Duodenal mucosa (tissue), 2 donors: Measurements from ENCODE around the gene DLG2.

ENCODE experiments used
- H3K27ac ChIP-seq: one replicate; pipeline ENCODE4 v1.7.0; 2013; ENCODE audit warnings: low read depth, low read length
- H3K27me3 ChIP-seq, 2 donors: one replicate each; pipeline ENCODE4 v1.7.0; 2013; ENCODE audit warnings: low read length in 2 of 2, control low read depth in 1 of 2; ENCODE audit not compliant: insufficient read depth in 2 of 2, control insufficient read depth in 1 of 2
- H3K36me3 ChIP-seq, 2 donors: one replicate each; pipeline ENCODE4 v1.7.0; 2013; ENCODE audit warnings: low read length in 2 of 2, control low read depth in 1 of 2; ENCODE audit not compliant: insufficient read depth in 2 of 2, control insufficient read depth in 1 of 2
- H3K4me1 ChIP-seq, 2 donors: one replicate each; pipeline ENCODE4 v1.7.0; 2013; ENCODE audit warnings: low read length in 2 of 2, control low read depth in 1 of 2; ENCODE audit not compliant: insufficient read depth in 2 of 2, control insufficient read depth in 1 of 2
- H3K4me3 ChIP-seq, 2 donors: one replicate each; pipeline ENCODE4 v1.7.0; 2013; ENCODE audit warnings: low read length in 2 of 2, low read depth in 1 of 2
- H3K9ac ChIP-seq, 2 donors: one replicate each; pipeline ENCODE4 v1.7.0; 2013; ENCODE audit warnings: low read length in 2 of 2, low read depth in 1 of 2
- H3K9me3 ChIP-seq, 2 donors: one replicate each; pipeline ENCODE4 v1.7.0; 2013; ENCODE audit warnings: low read length in 2 of 2, control low read depth in 1 of 2; ENCODE audit not compliant: control insufficient read depth in 1 of 2

Gene DLG2

GRCh38 chr11:84573868-84574267, 1053.3 kb downstream of the DLG2 start:
- H3K27ac ChIP-seq = no peak overlapping the region
- H3K9ac ChIP-seq = no peak overlapping the region
- no peaks in the 10 kb centered on the region for H3K27me3 ChIP-seq
- H3K4me3 ChIP-seq = no peak overlapping the region
- H3K4me1 ChIP-seq = no peaks in the 10 kb centered on the region
- H3K9me3 ChIP-seq = no peaks in the 10 kb centered on the region
- no peaks in the 10 kb centered on the region for H3K36me3 ChIP-seq

- no peaks in the 10 kb centered on the region for H3K27me3 ChIP-seq
- no peak overlapping the region for H3K4me3 ChIP-seq
- H3K9me3 ChIP-seq = no peaks in the 10 kb centered on the region
- no peak overlapping the region for H3K9ac ChIP-seq
- H3K27ac ChIP-seq = no peak overlapping the region
- no peaks in the 10 kb centered on the region for H3K4me1 ChIP-seq
- no peaks in the 10 kb centered on the region for H3K36me3 ChIP-seq
Observed at GRCh38 chr11:84566671-84567070, 1060.5 kb downstream of the DLG2 start.

- no peaks in the 10 kb centered on the region for H3K36me3 ChIP-seq
- H3K9me3 ChIP-seq = no peaks in the 10 kb centered on the region
- no peak overlapping the region for H3K9ac ChIP-seq
- H3K27me3 ChIP-seq = no peaks in the 10 kb centered on the region
- no peak overlapping the region for H3K27ac ChIP-seq
- H3K4me3 ChIP-seq = no peak overlapping the region
- no peaks in the 10 kb centered on the region for H3K4me1 ChIP-seq
Observed at GRCh38 chr11:84564867-84565184, 1062.3 kb downstream of the DLG2 start.

GRCh38 chr11:84564180-84564866, 1062.8 kb downstream of the DLG2 start:
- Histone ChIP-seq H3K4me3 (no peak overlapping the region), H3K27ac (no peak overlapping the region), H3K36me3 (no peaks in the 10 kb centered on the region), H3K9me3 (no peaks in the 10 kb centered on the region), H3K27me3 (no peaks in the 10 kb centered on the region), H3K9ac (no peak overlapping the region), H3K4me1 (no peaks in the 10 kb centered on the region)

GRCh38 chr11:84563356-84563755, 1063.8 kb downstream of the DLG2 start:
- Histone ChIP-seq H3K36me3 (no peaks in the 10 kb centered on the region), H3K9me3 (no peaks in the 10 kb centered on the region), H3K27me3 (no peaks in the 10 kb centered on the region), H3K27ac (no peak overlapping the region), H3K4me3 (no peak overlapping the region), H3K9ac (no peak overlapping the region), H3K4me1 (no peaks in the 10 kb centered on the region)

- Histone ChIP-seq H3K9me3 (no peaks in the 10 kb centered on the region), H3K27me3 (no peaks in the 10 kb centered on the region), H3K4me3 (no peak overlapping the region), H3K36me3 (no peaks in the 10 kb centered on the region), H3K4me1 (no peaks in the 10 kb centered on the region), H3K27ac (no peak overlapping the region), H3K9ac (no peak overlapping the region)
Observed at GRCh38 chr11:84560206-84560605, 1066.9 kb downstream of the DLG2 start.

GRCh38 chr11:84558085-84558905, 1068.8 kb downstream of the DLG2 start:
- H3K9me3 ChIP-seq = no peaks in the 10 kb centered on the region
- no peak overlapping the region for H3K27ac ChIP-seq
- no peak overlapping the region for H3K4me3 ChIP-seq
- H3K4me1 ChIP-seq = no peaks in the 10 kb centered on the region
- no peaks in the 10 kb centered on the region for H3K36me3 ChIP-seq
- no peaks in the 10 kb centered on the region for H3K27me3 ChIP-seq
- H3K9ac ChIP-seq = no peak overlapping the region

- Histone ChIP-seq H3K27me3 (no peaks in the 10 kb centered on the region), H3K4me1 (no peaks in the 10 kb centered on the region), H3K27ac (no peak overlapping the region), H3K9ac (no peak overlapping the region), H3K4me3 (no peak overlapping the region), H3K9me3 (no peaks in the 10 kb centered on the region), H3K36me3 (no peaks in the 10 kb centered on the region)
Observed at GRCh38 chr11:84552791-84553190, 1074.4 kb downstream of the DLG2 start.

- Histone ChIP-seq H3K27ac (no peak overlapping the region), H3K9ac (no peak overlapping the region), H3K4me3 (no peak overlapping the region), H3K4me1 (no peaks in the 10 kb centered on the region), H3K27me3 (no peaks in the 10 kb centered on the region), H3K9me3 (no peaks in the 10 kb centered on the region), H3K36me3 (no peaks in the 10 kb centered on the region)
Observed at GRCh38 chr11:84549217-84549616, 1077.9 kb downstream of the DLG2 start.

GRCh38 chr11:84544566-84544965, 1082.6 kb downstream of the DLG2 start:
- no peaks in the 10 kb centered on the region for H3K4me1 ChIP-seq
- no peaks in the 10 kb centered on the region for H3K27me3 ChIP-seq
- H3K9me3 ChIP-seq = no peaks in the 10 kb centered on the region
- H3K9ac ChIP-seq = no peak overlapping the region
- no peak overlapping the region for H3K4me3 ChIP-seq
- no peaks in the 10 kb centered on the region for H3K36me3 ChIP-seq
- H3K27ac ChIP-seq = no peak overlapping the region
